Ureter (tissue), 1 donor: Measurements from ENCODE around the gene RNF152. TPM values are rescaled to one million over a fixed set of nuclear protein-coding genes. Genes with fewer than 3 reads are reported as not detected.

Experiments used
- DNase-seq: peaks from one replicate; pipeline ENCODE4 v3.0.0-alpha.2; 2020; ENCODE audit warnings: low spot score
- total RNA-seq: library from RNA; stranded (reverse); gene quantifications from one replicate; pipeline ENCODE4 v1.2.4, GENCODE V29; 2023
- donor health status: DM: yes; HTN: yes; CAD: no.

The RNF152 gene
- total RNA-seq, 1 donor from 2014 or later: 52.9 TPM

DNA sequence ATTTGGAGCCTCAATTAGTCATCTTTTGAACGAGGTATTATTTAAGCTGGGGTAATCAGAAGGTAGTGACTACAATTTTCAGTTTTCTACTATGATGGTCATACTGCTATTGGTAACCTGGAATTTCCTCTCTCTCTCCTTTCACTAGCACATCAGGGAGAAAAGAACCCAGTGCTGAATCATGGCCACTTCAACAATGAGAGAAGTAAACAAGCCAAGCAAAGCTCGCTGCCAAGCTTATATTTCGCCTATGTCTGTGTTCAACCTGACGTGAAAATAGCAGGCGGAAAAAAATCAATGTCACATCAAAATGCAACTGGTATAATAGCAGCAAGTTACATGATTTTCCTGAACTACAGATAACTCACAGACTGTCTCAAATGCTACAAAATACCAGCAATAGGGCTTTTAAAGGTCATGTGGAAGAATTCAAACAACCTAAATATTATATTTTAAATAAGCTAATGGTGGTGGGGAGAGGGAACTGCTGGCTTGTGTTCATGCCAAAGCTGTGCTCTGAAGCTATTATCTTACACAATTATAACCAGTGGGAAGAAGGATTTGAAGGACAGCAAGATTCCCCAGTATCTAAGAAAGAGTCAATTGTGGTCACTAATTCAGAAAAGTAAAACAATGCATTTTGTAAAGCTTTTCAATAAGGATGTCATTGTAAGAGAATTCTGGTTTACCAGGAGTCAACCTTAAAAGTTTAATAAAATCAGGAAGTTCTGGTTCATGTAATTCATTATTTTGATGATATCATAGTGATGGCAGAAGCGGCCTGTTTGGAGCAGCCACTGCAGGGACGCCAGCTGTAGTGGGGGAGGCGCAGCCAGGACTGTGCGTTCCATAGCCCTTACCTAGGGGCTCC is 38.0 kb downstream of the RNF152 start:
- no peak for DNase-seq

- DNase-seq: no peak
Measured at GRCh38 chr18:61853855-61854254, 39.0 kb downstream of the RNF152 start.

- DNase-seq: no peak
Measured at GRCh38 chr18:61852496-61852895, 40.3 kb downstream of the RNF152 start.

GRCh38 chr18:61851940-61852451 is 40.8 kb downstream of the RNF152 start:
- no peak for DNase-seq

DNA sequence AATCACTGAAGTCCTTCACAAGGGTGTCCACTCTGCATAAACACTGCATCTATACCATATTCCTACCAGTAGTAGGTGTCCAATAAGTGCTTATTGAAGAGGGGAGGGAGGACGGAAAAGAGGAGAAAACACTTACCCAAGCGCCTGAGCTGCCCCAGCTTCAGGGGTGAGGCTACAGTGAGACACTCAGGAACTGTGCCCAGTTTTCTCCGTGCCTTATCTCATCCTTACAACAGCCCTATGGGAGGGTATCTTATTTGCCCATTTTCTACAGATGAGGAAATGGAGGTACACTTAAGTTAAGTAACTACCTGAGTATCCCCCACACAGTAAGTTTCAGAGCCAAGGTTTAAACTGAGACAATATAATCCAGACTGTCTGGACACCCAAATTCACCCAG is 41.5 kb downstream of the RNF152 start:
- DNase-seq: no peak

DNA sequence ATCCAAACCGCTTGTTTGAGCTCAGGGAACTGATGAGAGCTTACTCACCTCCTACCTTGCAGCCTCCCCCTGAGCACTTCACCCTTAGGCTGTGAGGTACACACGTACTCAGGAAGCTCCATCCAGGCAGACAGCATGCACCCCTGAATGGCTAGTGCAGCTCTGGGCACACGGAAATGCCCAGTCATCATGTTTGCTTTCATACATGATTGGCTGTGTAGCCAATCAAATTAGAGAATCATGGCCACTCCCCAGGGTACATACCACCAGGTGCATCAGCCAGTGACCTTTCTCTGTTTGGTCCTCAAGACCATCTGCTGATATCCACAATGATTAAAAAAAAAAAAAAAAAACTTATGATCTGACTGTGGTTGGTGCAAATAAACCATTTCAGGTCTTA is 42.1 kb downstream of the RNF152 start:
- DNase-seq: no peak

- DNase-seq: no peak
Measured at GRCh38 chr18:61847164-61847791, 45.5 kb downstream of the RNF152 start.

- no peak for DNase-seq
Measured at GRCh38 chr18:61845197-61845596, 47.6 kb downstream of the RNF152 start.

DNA sequence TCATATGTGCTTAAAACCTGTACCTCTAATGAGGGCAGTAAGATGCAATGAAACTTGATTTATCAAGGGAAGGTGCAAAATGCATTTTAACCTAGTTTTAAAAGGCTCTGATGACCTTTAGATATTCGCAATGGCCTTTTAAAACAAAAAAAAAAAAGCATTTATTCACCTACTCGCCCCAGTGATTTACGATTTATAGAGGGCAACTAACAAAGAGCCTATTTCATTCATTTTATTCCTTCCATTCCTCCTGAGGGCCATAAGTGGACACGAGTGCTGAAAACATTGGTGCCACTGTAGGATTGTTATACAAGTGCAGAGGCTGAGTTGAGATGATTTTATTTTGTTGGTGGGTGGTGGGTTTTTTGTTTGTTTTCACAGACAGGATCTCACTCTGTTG is 48.1 kb downstream of the RNF152 start:
- no peak for DNase-seq

DNA sequence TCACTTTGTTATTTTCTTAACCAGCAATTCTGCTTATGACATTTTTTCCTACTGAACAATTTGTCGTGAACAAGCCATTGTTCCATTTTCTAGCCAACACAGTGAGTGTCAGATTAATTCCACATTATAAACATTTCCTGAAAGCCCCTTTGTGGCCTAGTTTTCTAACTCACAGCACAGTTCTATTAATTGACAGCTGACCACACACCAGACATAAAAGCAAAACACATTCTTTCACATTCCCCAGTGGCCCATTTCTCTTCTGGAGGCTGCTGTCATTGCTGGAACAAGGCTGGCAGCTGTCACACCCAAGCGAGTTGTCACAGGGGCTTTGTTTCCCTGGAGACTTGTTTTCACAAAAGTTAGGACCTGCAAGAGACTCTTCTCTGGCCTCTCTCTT is 50.7 kb downstream of the RNF152 start:
- DNase-seq: no peak

DNA sequence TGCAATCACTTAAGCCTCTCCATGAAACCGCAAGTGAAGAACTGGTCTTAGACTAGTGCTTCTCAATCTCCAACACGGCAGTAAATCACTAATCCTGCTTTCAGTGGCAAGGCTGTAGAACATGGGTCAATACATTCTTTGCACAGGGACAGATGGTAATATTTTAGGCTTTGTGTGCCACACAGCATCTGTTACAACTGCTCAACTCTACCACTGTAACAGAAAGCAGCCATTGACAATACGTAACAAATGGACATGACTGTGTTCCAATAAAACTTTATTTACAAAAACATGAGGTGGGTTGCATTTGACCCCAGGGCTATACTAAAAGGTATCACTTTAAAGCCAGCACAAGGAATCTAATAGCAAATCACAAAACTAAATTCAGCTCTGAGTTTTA is 51.1 kb downstream of the RNF152 start:
- DNase-seq: no peak

GRCh38 chr18:61840324-61840723 is 52.5 kb downstream of the RNF152 start:
- DNase-seq: no peak

DNA sequence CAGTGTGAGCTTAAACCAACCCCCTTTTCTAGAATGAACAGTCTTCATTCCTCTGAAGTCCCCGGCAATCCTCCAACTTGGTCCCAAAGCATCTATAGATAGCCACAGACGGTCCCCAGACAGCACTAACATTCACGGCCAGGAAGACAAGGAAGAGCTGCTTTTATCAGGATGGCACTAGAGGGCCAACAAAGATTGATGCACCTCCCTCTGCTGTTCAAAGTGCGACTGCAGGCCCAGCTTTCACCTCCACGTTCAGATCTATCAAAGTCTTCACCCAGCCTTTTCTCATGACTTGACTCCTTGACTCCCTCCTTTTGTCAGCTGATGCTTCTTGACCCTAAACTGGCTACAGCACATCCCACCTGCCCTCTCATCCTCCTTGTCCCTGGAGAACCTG is 54.3 kb downstream of the RNF152 start:
- no peak for DNase-seq

DNA sequence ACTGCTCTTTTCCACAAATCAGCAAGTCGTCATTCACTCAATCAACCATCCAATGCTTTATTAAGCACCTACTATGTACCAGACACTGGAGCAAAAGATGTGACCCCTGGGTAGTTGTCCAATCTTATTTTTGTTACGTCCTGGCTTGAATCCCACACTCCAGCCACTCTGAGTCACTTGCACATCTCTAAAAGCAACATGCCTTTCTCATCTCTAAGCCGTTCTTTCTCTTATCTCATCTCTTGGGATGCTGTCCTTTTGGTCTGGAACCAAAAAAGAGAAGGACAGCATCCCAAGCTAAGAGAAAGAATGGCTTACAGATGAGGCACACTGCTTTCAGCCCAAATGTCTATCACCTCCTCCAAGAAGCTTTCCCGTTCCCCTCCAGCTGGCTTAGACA is 58.8 kb downstream of the RNF152 start:
- no peak for DNase-seq

DNA sequence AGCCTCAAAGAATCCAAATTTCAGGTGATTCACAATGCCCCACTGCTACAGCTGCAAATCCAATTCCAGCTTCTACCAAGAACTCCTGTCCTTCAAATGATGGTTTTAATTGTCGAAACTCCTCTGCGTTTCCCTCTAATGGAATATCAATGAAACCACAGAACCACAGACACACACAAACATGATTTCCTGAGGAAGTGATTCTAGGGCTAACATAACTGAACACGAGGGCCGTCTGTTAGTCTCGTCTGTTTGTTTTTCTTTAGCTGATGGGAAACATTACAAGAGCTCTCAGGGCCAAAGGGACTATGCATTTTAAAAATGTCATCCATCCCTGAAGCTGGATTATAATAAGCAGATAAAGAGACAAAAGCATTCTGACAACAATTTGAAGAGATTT is 59.4 kb downstream of the RNF152 start:
- DNase-seq: no peak

GRCh38 chr18:61832858-61833257 is 59.9 kb downstream of the RNF152 start:
- no peak for DNase-seq

- DNase-seq: no peak
Measured at GRCh38 chr18:61831071-61831470, 61.7 kb downstream of the RNF152 start.

DNA sequence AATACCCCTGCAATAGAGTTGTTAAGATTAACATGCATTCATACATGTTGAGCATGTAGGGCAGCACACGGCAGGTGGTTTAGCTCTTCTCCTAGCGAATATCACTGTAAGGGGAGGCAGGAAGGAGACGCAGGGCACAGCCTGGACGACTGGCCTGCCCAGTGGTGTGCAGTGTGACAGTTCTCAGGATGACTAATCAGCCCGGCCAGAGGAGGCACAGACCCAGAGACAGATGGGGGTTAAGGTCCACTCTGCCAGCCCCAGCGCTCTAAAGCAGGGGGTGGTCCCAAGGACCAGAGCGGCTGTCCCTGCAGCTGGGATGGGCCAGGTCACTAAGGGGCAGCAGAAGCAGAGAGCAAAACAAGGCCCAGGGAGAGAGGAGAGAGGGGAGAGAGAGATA is 63.7 kb downstream of the RNF152 start:
- DNase-seq: no peak

GRCh38 chr18:61827591-61827990 is 65.2 kb downstream of the RNF152 start:
- no peak for DNase-seq

DNA sequence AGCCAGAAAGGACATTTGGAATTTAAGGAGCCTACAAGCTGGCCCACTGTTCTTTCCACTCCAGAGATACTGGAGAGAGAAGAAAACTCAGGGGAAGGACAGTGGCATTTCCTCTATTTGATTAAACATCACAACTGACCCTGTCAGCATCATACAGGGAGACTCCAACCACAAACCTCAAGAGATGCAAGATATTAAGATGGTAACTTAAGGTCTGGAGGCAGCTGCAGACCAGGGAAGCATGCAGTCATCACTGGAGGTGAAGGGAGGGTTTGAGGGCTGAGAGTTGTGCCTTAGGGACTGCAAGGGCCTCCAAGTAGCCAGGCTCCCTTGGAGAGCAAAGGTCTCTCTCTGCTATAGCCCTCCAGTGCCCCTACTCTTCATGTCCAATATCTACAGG is 67.4 kb downstream of the RNF152 start:
- no peak for DNase-seq

DNA sequence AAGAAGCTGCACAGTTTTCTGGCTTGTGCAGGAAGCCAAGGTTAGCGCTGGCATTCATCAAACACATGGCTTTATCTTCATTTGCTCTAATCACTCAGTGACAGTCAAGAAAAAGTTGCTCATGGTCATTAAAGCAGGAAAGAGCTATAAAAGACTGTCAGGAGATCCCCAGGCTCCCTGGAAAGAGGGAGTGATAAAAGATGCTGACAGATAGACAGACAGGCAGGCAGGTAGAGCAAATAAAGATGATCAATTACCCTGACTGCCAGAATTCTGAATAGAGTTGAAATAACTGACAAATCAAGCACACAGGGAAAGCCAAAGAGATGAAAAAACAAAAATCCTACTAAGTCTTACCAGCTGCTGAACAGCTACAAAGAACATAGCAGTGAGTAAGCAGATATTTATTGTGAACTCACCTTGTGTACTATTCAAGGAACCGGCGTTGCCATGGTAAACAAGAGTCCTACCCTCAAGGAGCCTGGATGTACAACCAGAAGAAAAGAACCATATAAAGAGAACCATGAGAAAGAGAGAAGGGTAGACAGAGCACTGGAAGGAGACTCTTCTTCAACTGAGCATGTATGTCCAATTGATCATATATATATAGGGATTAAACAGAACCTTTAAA is 68.0 kb downstream of the RNF152 start:
- DNase-seq: no peak

DNA sequence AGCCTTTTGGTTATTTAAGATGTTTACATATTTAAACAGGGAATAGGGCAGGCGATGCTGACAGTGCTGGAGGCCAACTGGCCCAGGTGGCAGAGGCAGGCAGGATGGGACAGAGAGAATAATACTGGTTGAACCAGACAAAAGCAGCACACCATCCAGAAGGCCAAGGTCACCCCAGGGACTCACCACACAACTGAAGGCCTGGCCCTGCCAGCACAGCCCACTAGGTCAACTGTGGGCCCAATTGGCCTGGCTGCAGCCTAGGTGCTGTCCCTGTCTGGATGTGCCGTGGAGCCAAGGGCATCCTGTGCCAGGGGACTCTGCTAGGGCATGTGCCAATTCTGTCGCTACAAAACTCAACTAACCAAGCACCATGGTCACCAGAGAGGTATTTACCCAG is 69.2 kb downstream of the RNF152 start:
- no peak for DNase-seq

GRCh38 chr18:61822879-61823278 is 69.9 kb downstream of the RNF152 start:
- DNase-seq: no peak
